CD4-positive, alpha-beta T cell treated with Interleukin-6 for 4 hours (primary cell): ENCODE measurements around the gene STARD9.
A peak's percentile ranks its signal among the peaks of the same experiment; 100 is the strongest.
"Not testable (repeated sequence)": the region's sequence is repeated elsewhere in the genome, so short reads cannot be mapped to it uniquely, and the experiment has no call there.

Experiments
- DNase-seq: peaks from one replicate; pipeline ENCODE4 v3.0.0-alpha.2; 2020; ENCODE audit warnings: mixed read lengths

Gene STARD9

GRCh38 chr15:42732095-42732827, 156.9 kb downstream of the STARD9 start:
- no peak for DNase-seq

GRCh38 chr15:42733027-42733426, 157.6 kb downstream of the STARD9 start:
- no peak for DNase-seq

- no peak for DNase-seq
Observed at GRCh38 chr15:42734076-42734672, 158.8 kb downstream of the STARD9 start.

- no peak for DNase-seq
Observed at GRCh38 chr15:42735382-42736165, 160.2 kb downstream of the STARD9 start.

GRCh38 chr15:42736178-42736792, 160.9 kb downstream of the STARD9 start:
- peak; percentile 16 for DNase-seq

GRCh38 chr15:42736793-42737528, 161.6 kb downstream of the STARD9 start, which contains the start of gene CDAN1:
TSS of gene CDAN1 (minus strand) at chr15:42737128. CDS start at chr15:42737102, 26 bp downstream.
- DNase-seq: peak; percentile 95

GRCh38 chr15:42737529-42738328, 162.3 kb downstream of the STARD9 start:
- DNase-seq: no peak

GRCh38 chr15:42741710-42742109, 166.3 kb downstream of the STARD9 start:
- no peak for DNase-seq

GRCh38 chr15:42742149-42742548, 166.7 kb downstream of the STARD9 start:
- no peak for DNase-seq

GRCh38 chr15:42744195-42744594, 168.8 kb downstream of the STARD9 start:
- DNase-seq: no peak

- no peak for DNase-seq
Observed at GRCh38 chr15:42749266-42749665, 173.9 kb downstream of the STARD9 start.

- no peak for DNase-seq
Observed at GRCh38 chr15:42750306-42750705, 174.9 kb downstream of the STARD9 start.

GRCh38 chr15:42759093-42759492, 183.7 kb downstream of the STARD9 start:
- DNase-seq: no peak

GRCh38 chr15:42760759-42761158, 185.4 kb downstream of the STARD9 start:
- no peak for DNase-seq

- not testable (repeated sequence) for DNase-seq
Observed at GRCh38 chr15:42761813-42762212, 186.4 kb downstream of the STARD9 start.

GRCh38 chr15:42764154-42764731, 188.8 kb downstream of the STARD9 start:
- DNase-seq: not testable (repeated sequence)

- DNase-seq: not testable (repeated sequence)
Observed at GRCh38 chr15:42766109-42766508, 190.7 kb downstream of the STARD9 start.
